GM12874 (cell line): ENCODE data around the gene POLN.

Experiments used
- CTCF ChIP-seq: IDR thresholded peaks from 2 replicates; pipeline ENCODE4 v1.5.1; 2011; ENCODE audit warnings: low read depth, mild to moderate bottlenecking, control low read depth, low read length, moderate library complexity; ENCODE audit not compliant: insufficient read depth

Gene POLN

GRCh38 chr4:2081540-2081939 is 160.4 kb downstream of the POLN start:
- no peak for TF ChIP-seq CTCF

GRCh38 chr4:2080429-2081300 is 161.3 kb downstream of the POLN start:
- no peak for TF ChIP-seq CTCF

GRCh38 chr4:2079926-2080325 is 162.0 kb downstream of the POLN start:
- TF ChIP-seq CTCF, result no peak

- no peak for TF ChIP-seq CTCF
Observed at GRCh38 chr4:2079006-2079405, 162.9 kb downstream of the POLN start.

- TF ChIP-seq CTCF, result no peak
Observed at GRCh38 chr4:2078584-2078983, 163.3 kb downstream of the POLN start.

- TF ChIP-seq CTCF, result no peak
Observed at GRCh38 chr4:2077537-2078460, 164.1 kb downstream of the POLN start.

GRCh38 chr4:2076908-2077536 is 164.9 kb downstream of the POLN start:
- no peak for TF ChIP-seq CTCF
